DND-41 (cell line): Measurements from ENCODE around the gene SHROOM3.

ENCODE experiments used
- ATAC-seq: fragments of 200-7000 bp; cut with Tn5 transposase; 3 replicates; pipeline ENCODE4 v1.9.1; 2021; ENCODE audit warnings: low read depth; ENCODE audit not compliant: insufficient read depth
- DNase-seq: peaks from one replicate; pipeline ENCODE4 v3.0.0-alpha.2; 2020
- H2AFZ ChIP-seq: 2 replicates; pipeline ENCODE4 v1.6.0; 2012; ENCODE audit warnings: low read depth, low read length
- H3K27ac ChIP-seq: 2 replicates; pipeline ENCODE4 v1.5.1; 2012; ENCODE audit warnings: low read length, inconsistent platforms
- H3K27me3 ChIP-seq: fragments of 200-600 bp; sonication (generic); 2 replicates; pipeline ENCODE4 v1.6.0; 2012; ENCODE audit warnings: low read length, mild to moderate bottlenecking, inconsistent platforms; ENCODE audit not compliant: insufficient read depth, poor library complexity
- H3K36me3 ChIP-seq: 2 replicates; pipeline ENCODE4 v1.5.1; 2012; ENCODE audit warnings: low read length, inconsistent platforms; ENCODE audit not compliant: insufficient read depth
- H3K4me1 ChIP-seq: 2 replicates; pipeline ENCODE4 v1.5.1; 2012; ENCODE audit warnings: mild to moderate bottlenecking, low read length; ENCODE audit not compliant: insufficient read depth
- H3K4me2 ChIP-seq: 2 replicates; pipeline ENCODE4 v1.6.0; 2012; ENCODE audit warnings: mild to moderate bottlenecking, moderate library complexity, low read length, inconsistent platforms; ENCODE audit not compliant: insufficient read depth
- H3K4me3 ChIP-seq, 2 experiments: fragments of 200-600 bp in 1 of 2; shearing (Covaris generic) in 1 of 2; 2 replicates each; pipeline ENCODE4 v1.5.1; 2012 to 2016; ENCODE audit warnings: inconsistent platforms in 2 of 2, low read length in 2 of 2, mild to moderate bottlenecking in 2 of 2, low read depth in 1 of 2, moderate library complexity in 1 of 2
- H3K79me2 ChIP-seq: 2 replicates; pipeline ENCODE4 v1.6.0; 2012; ENCODE audit warnings: low read length, inconsistent platforms; ENCODE audit not compliant: insufficient read depth
- H3K9ac ChIP-seq: 2 replicates; pipeline ENCODE4 v1.6.0; 2012; ENCODE audit warnings: low read depth, mild to moderate bottlenecking, inconsistent platforms, low read length, moderate library complexity
- H3K9me3 ChIP-seq: 2 replicates; pipeline ENCODE4 v1.5.1; 2012; ENCODE audit warnings: low read length, moderate library complexity, mild to moderate bottlenecking, inconsistent platforms; ENCODE audit not compliant: insufficient read depth, severe bottlenecking
- H4K20me1 ChIP-seq: 2 replicates; pipeline ENCODE4 v1.6.0; 2012; ENCODE audit warnings: low read length; ENCODE audit not compliant: insufficient read depth
- EZH2 ChIP-seq: IDR thresholded peaks from 3 replicates; pipeline ENCODE4 v1.6.1; 2012; ENCODE audit warnings: borderline replicate concordance, low read depth, mild to moderate bottlenecking, moderate library complexity, low read length, inconsistent platforms; ENCODE audit not compliant: severe bottlenecking
- TF ChIP-seq, protein P1 (sequence below): IDR thresholded peaks from 2 replicates; pipeline ENCODE4 v1.5.1; 2012; ENCODE audit warnings: borderline replicate concordance, low read length, moderate library complexity, mild to moderate bottlenecking; ENCODE audit not compliant: poor library complexity, severe bottlenecking; ENCODE audit errors: extremely low read depth

Gene SHROOM3

DNA sequence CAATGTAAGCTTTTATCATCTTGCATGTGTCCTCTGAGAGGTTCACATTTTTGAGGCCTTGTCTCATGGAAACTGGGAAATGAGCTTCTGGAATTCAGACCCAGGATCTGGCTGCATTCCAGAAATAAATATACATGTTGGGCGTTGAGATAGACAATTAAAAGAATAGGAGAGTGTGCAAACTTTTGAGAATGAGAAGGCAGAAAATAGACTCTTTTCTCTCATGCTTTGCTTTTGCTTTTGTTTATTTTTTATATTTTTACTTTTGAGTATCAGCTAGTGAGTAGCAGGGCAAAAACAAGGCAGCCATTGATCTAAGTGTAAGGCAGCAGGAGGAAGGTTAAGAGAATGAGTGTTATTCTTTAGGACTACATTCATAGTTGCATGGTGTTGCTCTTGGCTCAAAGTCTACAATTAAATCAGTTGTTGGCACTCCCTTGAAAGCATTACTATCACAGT lies 12.4 kb downstream of the SHROOM3 start:
- no peaks in the 10 kb centered on the region for H4K20me1 ChIP-seq
- DNase-seq (no peak), ATAC-seq (no peak)
- no peak overlapping the region for H3K9ac ChIP-seq
- TF ChIP-seq, protein P1, sequence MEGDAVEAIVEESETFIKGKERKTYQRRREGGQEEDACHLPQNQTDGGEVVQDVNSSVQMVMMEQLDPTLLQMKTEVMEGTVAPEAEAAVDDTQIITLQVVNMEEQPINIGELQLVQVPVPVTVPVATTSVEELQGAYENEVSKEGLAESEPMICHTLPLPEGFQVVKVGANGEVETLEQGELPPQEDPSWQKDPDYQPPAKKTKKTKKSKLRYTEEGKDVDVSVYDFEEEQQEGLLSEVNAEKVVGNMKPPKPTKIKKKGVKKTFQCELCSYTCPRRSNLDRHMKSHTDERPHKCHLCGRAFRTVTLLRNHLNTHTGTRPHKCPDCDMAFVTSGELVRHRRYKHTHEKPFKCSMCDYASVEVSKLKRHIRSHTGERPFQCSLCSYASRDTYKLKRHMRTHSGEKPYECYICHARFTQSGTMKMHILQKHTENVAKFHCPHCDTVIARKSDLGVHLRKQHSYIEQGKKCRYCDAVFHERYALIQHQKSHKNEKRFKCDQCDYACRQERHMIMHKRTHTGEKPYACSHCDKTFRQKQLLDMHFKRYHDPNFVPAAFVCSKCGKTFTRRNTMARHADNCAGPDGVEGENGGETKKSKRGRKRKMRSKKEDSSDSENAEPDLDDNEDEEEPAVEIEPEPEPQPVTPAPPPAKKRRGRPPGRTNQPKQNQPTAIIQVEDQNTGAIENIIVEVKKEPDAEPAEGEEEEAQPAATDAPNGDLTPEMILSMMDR, result no peak
- no peak for TF ChIP-seq EZH2
- H2AFZ ChIP-seq, result no peak overlapping the region
- H3K79me2 ChIP-seq, result no peaks in the 10 kb centered on the region
- no peak overlapping the region for H3K4me3 ChIP-seq
- no peak overlapping the region for H3K4me2 ChIP-seq
- H3K4me1 ChIP-seq, result no peaks in the 10 kb centered on the region
- peaks cover 3% of the 10 kb centered on the region for H3K27me3 ChIP-seq
- H3K36me3 ChIP-seq, result no peaks in the 10 kb centered on the region
- H3K9me3 ChIP-seq, result no peaks in the 10 kb centered on the region
- H3K27ac ChIP-seq, result no peak overlapping the region

DNA sequence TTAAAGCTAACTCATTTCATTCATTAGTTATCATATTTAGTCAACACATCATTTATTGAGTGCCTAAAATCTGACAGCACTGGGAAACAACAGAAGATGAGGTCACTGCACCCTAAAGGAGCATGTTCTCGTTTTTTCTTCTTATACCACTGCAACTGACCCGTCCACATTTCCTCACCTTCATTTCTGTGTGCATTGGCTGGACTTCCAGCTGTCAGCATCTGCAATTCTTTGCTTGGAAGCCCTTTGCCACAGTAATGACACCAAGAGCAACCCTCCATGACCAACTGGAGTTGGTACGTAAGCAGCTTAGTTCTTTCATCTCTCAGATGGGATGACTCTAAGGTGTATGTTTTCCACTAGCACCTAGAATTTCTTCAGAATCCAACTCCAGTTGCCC lies 13.2 kb downstream of the SHROOM3 start:
- H3K27me3 ChIP-seq, result peaks cover 3% of the 10 kb centered on the region
- no peaks in the 10 kb centered on the region for H3K9me3 ChIP-seq
- no peak overlapping the region for H3K27ac ChIP-seq
- TF ChIP-seq, protein P1, result no peak
- no peak for TF ChIP-seq EZH2
- no peak overlapping the region for H3K4me2 ChIP-seq
- no peaks in the 10 kb centered on the region for H3K79me2 ChIP-seq
- H2AFZ ChIP-seq, result no peak overlapping the region
- no peak for ATAC-seq
- no peaks in the 10 kb centered on the region for H3K36me3 ChIP-seq
- H3K4me3 ChIP-seq, result no peak overlapping the region
- H3K9ac ChIP-seq, result no peak overlapping the region
- no peak for DNase-seq
- no peaks in the 10 kb centered on the region for H4K20me1 ChIP-seq
- no peaks in the 10 kb centered on the region for H3K4me1 ChIP-seq

DNA sequence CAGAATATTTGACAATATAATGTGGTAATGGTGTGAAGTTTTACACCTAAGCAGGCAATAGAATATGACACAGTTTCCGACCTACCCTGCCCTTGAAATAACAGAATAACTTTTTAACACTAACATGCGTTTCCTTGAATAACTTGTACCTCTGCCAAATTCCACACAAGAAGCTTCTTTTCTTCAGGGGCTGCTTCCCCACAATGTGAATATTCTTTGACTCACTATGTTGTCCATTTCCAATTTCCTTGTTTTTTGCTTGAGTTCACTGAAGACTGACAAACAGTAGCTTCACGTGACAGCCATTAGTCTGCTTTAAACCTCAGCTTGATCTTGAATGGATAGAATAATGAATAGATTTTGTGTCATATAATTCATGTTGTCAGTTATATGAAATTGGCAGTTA lies 14.3 kb downstream of the SHROOM3 start:
- ATAC-seq (no peak), DNase-seq (no peak)
- H3K27me3 ChIP-seq, result peaks cover 3% of the 10 kb centered on the region
- TF ChIP-seq, protein P1, result no peak
- TF ChIP-seq EZH2, result no peak
- H3K4me2 ChIP-seq, result no peak overlapping the region
- H2AFZ ChIP-seq, result no peak overlapping the region
- H3K9me3 ChIP-seq, result no peaks in the 10 kb centered on the region
- no peak overlapping the region for H3K4me3 ChIP-seq
- no peak overlapping the region for H3K27ac ChIP-seq
- H4K20me1 ChIP-seq, result no peaks in the 10 kb centered on the region
- no peak overlapping the region for H3K9ac ChIP-seq
- no peaks in the 10 kb centered on the region for H3K36me3 ChIP-seq
- no peaks in the 10 kb centered on the region for H3K4me1 ChIP-seq
- H3K79me2 ChIP-seq, result no peaks in the 10 kb centered on the region

DNA sequence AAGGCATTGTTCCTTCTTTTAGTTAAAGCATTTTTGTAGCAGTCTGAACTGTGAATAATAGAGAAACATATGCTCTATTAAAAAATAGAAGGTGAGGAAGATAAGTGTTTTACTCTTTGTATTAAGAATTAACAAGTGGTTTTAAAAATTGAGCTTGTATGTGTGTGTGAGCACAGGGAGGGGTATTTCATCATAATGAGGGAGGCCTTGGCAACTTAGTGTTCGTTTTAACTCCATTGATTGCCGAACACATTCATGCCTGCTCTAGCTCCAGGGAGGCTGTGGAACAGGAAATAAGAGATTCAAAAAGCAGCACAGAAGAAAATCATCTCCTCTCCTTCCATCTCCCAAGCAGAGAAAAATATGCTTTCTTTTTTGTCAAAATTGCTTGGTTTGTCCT lies 14.8 kb downstream of the SHROOM3 start:
- Histone ChIP-seq H3K4me1 (no peaks in the 10 kb centered on the region), H3K4me2 (no peak overlapping the region), H4K20me1 (no peaks in the 10 kb centered on the region), H3K4me3 (no peak overlapping the region), H3K36me3 (no peaks in the 10 kb centered on the region), H2AFZ (no peak overlapping the region), H3K9me3 (no peaks in the 10 kb centered on the region), H3K9ac (no peak overlapping the region), H3K79me2 (no peaks in the 10 kb centered on the region), H3K27ac (no peak overlapping the region), H3K27me3 (peaks cover 3% of the 10 kb centered on the region)
- no peak for TF ChIP-seq EZH2
- TF ChIP-seq, protein P1, result no peak
- no peak for DNase-seq
- no peak for ATAC-seq
